SHP77 treated with DMSO at 0.1 percent for 48 hours (cell line): ENCODE measurements around the gene IL22.

Experiments
- DNase-seq: peaks from one replicate; lab custom pipeline; 2025; lab: John Stamatoyannopoulos, UW

The IL22 gene

DNA sequence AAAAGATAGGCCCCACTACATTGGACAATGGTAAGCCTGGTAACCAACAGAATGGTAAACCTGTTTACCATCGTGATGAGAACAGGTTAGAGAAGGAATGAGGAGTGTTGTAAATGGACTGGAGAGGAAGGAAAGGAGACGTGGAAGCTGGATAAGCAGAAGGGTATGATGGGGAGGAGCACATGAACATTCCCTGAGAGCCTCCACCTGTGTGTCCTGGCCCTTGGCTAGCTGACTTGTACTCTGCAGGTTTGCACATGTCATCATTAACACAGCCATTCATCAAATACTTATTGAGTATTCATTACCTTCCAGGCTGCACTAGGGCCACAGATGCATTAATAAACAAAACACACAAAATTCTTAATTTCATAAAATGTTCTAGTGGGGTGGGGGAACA lies 23.4 kb downstream of the IL22 start:
- DNase-seq = no peak

DNA sequence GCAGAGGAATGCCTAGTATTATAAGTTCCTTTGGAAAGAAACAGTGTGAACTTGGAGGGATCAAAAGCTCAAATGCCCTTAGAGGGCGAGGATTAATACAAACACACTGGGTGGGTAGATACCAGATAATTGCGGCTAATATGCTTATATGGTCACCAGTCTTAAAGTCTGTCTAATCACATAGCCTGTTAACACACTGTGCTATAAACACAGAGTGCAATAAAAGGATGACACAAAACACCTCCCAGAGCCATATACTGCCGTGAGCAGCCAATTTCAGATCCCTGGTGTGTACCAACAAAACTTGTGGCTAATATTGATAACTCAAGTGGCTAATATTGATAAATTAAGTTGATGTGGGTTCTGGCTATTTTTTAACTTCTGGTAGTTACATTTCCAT lies 26.0 kb downstream of the IL22 start:
- no peak for DNase-seq

DNA sequence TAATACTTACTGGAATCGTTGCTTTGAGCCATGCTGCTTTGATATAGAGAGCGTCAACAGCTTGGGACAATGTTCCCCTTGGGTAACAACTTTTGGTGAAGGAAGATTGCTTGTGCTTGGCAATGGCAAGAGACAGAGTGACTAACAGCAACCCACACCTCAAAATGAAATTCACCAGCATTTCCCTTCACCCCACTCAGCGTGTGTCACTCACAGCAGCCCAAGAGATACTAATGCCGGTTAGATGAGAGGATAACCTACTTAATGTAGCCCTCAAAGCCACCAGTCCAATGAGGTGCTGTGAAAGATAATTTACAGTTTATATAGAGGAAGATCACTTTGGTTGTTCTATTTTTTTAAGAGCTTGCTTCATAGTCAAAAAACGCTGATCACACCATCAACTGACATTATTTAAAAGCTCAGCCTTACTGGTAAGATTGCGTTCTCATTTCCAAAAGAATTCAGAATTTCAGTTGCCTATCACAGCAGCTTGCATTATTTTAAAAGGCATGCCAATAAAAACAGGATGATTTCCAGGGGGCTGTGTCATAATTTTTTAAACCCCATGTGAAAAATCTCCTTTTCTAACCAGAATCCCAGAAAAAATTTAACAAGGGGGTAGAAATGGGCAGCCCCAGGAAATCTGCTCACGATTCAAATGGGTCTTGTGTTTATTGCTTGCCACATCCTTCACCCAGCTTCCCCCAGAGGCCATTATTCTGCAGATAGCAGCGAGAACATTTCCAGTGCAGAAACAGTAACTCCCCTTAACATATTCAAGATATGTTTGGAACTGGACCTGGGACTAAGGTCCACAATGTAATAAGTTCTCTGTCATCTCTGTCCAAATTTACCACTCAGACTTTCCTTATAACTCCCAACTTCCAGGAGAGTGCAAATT lies 27.6 kb downstream of the IL22 start, which contains the start of gene IL26:
IL26 (minus strand) TSS at position 235 of the 901 bp plus-strand sequence; CDS start at position 181, 54 bp downstream.
- no peak for DNase-seq

DNA sequence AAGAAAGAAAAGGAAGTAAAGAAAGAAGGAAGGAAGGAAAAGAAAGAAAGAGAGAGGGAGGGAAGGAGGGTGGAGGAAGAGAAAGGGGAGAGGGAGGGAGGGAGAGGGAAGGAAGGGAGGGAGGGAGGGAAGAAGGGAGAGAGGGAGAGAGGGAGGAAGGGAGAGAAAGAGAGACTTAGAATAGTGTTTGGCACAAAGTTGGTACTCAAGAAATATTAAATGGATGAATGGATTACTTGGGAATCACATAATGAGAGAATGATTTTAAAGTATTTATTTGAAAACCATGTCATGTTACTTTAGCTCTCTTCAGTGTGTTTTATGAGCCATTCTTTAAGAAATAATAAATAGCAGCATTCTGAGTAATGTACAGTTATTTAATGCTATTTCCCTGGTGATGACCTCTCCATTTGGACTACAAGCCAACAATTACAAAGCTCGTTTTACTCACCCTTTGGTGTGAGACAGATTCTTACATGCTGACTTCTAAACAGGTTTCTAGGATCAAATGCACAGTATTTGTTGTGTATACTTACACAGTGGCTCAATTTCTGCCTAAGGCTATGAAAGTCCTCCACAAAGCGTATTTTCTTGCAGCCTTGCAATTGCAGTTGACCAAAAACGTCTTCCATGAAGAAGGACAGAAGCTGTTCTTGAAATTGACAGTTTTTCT lies 28.7 kb downstream of the IL22 start:
- no peak for DNase-seq

DNA sequence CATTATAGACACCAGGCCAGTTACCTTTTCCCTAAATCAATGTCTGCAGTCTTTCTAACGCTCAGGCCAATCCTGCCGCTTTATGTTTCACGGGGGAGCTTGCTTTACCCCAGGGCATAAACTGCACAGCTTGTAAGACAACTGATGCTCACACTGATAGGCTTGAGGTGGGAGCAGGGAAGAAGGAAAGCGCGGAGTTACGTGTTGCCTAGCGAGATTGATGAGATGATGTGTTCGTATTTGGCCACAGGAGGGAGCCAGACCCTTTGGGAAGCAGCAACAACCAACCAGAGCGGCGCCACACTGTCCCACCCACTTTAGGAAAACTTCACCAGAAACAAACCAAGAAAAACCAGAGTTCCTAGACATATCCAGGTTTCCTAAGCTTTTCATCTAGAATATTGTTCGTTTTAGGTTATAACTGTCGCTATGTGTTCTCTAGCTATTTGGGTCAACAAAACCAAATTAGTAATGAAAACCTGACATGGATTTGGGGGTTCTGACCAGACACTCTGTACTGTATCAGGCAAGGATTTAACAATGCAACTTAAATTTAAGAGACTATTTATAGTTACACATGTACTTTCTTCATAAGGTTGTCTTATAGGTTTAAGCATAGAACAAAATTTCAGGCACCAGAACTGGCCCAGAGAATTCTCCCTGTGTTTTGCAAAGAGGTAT lies 30.2 kb downstream of the IL22 start:
- DNase-seq = peak; percentile 48

DNA sequence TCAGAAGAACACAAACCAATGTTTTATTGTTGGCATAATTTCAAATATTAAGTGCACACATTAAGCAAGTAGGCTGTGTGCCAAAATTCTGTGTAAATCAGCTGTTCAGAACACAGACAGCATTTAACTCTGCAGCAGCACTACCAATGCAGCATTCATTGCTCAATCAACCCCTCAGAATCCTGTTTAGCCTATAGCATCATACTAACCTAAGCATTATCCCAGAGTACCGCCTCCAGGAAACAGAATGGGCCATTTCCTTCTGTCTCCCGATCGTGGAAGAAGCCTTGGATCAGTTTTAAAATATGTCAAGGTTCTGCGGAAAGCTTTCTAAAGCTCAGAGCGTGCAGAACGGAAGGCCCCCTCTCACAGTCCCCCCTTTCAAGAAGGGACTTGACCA lies 31.1 kb downstream of the IL22 start:
- no peak for DNase-seq

DNA sequence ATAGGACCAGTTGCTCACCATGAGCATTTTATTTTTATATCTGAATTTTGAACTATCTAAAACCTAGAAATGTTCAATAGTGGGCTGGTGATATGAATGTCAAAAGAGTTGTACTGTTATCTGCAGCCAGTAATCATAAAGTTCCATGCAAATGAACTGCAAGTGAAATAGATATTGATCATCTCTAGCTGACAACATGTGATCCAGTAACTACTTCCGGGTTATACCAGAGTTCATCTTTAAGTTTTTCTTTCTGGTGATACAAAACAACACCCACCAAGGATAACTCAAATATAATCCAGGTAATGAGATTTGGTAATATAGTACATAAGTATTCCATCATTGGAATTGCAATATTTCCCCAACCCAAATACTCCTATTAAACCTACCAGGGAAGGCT lies 31.9 kb downstream of the IL22 start:
- DNase-seq = no peak

DNA sequence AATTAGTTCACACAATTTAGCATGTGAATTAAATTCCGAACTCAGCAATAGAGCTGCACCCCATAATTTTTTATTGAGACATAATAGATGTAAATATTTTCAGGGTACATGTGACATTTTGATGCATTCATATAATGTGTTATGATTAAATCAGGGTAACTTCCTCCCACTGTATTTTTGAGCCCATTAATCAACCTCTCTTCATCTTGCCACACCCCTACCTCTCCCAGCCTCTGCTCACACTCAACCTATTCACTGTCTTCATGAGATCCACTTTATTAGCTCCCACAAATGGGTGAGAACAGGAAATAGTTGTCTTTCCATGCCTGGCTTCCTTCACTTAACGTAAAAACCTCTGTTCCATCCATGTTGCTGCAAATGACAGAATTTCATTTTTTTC lies 42.5 kb downstream of the IL22 start:
- DNase-seq = no peak

DNA sequence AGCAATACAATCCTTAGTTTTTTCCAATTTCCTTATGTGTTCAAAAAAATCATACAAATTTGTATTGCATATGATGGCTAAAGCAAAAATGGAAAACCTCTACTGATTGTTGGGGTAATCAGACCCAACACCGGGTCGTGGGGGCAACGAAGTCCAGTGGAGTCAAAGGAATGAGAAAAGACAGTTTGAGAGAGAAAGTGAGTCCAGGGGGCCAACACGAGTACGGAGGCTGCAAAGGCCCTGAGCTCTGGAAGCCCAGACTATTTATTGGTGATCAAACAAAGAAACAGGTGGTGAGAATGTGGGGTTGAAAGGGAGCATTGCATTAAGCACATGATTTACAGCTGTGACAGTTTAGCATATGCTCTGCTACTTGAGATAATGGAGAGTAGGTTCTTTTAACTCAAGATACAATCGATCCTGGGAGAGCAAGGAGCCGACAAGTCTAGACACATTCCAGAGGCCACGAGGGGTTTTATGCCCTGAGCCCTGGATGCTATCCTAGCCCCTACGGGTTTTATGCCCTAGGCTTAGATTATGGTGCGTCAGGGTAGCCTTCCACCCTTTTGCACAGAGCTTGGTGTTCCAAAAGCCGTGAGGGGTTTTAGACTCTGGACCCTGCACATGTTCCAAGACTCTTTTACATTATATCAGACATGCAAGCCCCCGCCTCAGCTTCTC lies 44.2 kb downstream of the IL22 start:
- peak; percentile 51 for DNase-seq

DNA sequence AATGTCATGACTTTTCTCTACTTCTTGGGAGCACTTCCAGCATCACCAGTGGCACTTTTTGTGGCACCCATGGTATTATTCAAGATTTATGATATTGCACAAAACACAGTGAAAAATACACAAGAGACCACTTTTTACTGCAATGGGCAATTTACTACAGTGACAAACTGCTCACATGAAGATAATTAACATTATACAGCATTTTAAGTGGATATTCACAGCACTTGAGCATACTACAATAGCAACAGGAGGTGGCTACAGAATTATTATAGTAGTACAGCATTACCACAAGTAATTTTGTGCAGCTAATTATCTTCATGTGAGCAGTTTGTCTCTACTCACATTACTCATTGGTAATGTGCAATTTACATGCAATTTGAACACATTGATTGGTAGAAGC lies 46.1 kb downstream of the IL22 start:
- DNase-seq = no peak

DNA sequence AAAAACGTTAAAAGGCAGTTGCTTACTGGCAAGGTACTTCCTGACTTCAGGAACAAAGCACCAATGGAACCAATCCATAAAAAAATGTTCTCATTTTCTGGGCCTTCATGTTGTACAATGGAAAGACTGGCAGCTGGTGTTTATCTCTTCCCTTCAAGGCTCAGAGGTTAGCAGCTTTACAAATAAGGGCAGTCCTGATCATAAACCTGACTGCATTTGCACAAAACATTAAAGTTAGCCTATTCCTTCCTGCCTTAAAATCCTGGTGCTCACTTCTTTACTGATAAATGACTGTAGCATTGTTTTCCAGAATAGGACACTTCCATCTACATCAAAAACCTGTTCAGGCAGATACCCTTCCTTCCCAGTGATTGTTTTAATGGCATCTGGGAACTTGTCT lies 47.0 kb downstream of the IL22 start:
- DNase-seq = peak; percentile 9

DNA sequence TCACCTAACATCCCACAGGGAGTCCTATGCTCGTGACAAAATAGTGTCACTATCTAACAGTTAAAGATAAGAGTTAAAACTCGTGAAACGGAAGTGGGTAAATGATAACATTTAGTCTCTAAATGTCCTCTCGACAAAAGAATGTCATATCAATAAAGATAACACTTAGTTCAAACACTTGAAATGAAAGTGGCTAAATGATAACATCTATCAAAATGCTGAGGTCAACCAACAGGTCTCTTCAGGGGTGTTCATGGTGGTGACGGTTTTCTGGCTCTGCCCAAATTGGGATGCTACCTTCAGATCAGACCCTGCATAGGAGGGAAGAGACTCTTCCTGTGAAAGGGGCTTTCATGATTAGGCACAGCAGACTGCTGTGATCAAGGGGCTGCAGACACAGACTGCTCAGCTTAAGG lies 49.9 kb downstream of the IL22 start:
- DNase-seq = no peak

DNA sequence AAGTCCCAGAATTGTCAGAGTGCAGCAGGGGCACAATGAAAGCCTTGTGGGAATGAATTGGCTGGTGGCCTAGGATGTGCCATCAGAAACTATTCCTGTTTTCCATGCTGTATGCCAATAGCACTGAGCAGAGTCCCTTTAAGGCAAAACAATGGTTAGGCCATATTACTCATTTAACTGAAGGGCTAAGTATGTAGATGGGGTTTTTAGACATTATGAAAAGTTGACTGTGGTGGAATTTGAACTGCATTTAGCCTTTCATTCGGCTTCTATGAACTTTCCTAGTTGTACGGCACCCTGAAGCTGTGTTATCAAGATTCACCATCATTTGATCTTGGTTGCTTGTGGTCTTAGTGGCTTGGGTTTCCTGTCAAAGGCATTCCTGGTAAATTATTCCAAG lies 52.5 kb downstream of the IL22 start:
- DNase-seq = no peak

DNA sequence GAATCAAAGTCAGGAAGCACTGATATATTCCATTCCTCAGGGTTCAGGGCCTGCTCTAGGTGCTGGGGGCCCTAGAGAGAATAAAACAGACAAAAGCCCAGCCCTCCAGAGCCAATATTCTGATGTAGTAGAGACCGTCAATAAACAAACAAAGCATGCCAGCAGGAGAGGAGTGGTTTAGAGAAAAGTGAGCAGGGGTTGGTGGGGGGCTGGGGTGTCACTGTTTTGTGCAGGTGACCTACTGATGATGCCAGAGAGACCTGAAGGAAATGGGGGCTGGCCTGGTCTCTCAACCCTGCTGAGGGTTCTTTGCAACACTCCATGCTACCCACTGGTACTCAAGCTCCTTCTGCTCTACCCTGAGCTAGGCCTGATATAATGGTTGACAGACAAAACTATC lies 54.3 kb downstream of the IL22 start:
- DNase-seq = no peak

DNA sequence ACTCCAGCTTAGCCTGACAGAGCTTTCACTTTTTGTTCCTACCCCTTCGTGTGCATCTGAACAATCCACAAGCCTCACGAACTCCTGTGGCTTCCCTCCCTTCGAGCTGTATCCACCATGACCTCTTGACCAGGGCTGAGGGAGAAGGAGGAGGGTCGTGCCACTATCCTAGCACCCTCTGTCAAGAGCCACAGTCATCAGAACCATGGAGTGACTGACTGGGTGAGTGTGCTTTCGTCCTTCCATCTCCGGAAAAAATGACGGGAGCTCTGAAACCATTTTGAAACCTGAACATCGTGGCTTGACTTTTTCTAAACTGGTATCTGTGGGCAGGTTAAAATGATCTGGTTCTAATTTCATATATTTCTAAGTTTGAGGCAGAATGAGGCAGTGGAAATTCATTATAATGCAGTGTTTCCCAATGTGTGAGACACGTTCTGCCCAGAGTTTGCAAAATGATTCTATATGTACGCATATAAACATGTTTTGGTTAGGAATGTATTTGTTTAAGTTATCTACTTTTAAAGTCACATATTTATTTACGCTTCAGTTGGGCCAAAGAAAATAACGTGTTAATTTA lies 54.8 kb downstream of the IL22 start:
- no peak for DNase-seq
